ENCODE data around the gene RTBDN.

DNA sequence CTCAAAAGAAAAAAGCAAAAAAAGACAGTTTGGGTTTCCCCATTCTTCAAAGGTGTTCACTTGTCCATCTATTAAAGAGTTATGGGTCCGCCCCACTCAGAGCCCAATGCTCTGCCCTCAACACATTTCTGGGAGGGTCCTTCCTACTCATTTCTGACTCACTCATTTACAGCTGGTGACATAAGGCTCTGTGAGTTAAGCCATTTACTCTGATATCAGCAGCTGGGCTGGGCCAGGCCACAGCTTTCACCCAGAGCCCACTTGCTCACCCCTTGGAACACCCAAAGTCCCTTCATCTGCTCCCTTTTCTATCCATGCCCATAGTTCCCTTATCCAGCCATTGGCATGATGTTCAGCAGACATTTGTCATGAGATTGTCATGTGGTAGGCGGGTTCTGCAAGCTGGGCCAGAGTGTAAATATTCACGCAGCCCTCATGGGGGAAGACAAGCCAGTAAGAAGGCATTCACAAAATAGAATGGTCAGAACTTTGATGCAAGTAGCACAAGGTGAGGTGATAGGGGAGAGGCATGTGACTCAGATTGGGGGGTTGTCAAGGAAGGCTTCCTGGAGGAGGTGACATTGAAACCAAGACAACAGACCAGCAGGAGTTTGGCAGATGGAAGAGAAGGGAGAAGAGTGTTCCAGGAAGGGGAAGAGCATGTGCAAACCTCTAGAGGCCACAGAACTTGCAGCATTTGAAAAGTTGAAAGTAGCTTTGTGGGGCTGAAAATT lies 9.8 kb upstream of the RTBDN start:
- no peak for TF ChIP-seq YY1 (IDR thresholded peaks at IDR 0.05; ENCODE audit: low read depth, low read length)
- TF ChIP-seq BHLHE40 (IDR thresholded peaks at IDR 0.05; ENCODE audit: borderline replicate concordance in 1 of 2, low read depth in 2 of 2, low read length in 1 of 2): no peak
- TF ChIP-seq, protein P1, sequence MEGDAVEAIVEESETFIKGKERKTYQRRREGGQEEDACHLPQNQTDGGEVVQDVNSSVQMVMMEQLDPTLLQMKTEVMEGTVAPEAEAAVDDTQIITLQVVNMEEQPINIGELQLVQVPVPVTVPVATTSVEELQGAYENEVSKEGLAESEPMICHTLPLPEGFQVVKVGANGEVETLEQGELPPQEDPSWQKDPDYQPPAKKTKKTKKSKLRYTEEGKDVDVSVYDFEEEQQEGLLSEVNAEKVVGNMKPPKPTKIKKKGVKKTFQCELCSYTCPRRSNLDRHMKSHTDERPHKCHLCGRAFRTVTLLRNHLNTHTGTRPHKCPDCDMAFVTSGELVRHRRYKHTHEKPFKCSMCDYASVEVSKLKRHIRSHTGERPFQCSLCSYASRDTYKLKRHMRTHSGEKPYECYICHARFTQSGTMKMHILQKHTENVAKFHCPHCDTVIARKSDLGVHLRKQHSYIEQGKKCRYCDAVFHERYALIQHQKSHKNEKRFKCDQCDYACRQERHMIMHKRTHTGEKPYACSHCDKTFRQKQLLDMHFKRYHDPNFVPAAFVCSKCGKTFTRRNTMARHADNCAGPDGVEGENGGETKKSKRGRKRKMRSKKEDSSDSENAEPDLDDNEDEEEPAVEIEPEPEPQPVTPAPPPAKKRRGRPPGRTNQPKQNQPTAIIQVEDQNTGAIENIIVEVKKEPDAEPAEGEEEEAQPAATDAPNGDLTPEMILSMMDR (IDR thresholded peaks at IDR 0.05 in 2 of 3, conservative IDR thresholded peaks at IDR 0.05 in 1 of 3; ENCODE audit: control insufficient read depth in 2 of 3, extremely low read depth in 1 of 3, insufficient read depth in 1 of 3, low read depth in 3 of 3, low read length in 3 of 3): no peak
- TF ChIP-seq CHD4 (IDR thresholded peaks at IDR 0.05): no peak
- no peak for TF ChIP-seq HDAC2 (IDR thresholded peaks at IDR 0.05)
- TF ChIP-seq, protein P2, sequence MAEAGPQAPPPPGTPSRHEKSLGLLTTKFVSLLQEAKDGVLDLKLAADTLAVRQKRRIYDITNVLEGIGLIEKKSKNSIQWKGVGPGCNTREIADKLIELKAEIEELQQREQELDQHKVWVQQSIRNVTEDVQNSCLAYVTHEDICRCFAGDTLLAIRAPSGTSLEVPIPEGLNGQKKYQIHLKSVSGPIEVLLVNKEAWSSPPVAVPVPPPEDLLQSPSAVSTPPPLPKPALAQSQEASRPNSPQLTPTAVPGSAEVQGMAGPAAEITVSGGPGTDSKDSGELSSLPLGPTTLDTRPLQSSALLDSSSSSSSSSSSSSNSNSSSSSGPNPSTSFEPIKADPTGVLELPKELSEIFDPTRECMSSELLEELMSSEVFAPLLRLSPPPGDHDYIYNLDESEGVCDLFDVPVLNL (IDR thresholded peaks at IDR 0.05; ENCODE audit: low read depth, low read length): no peak
- TF ChIP-seq JUNB (IDR thresholded peaks at IDR 0.05): no peak
- no peak for TF ChIP-seq CEBPB (IDR thresholded peaks at IDR 0.05; ENCODE audit: borderline replicate concordance in 1 of 2, low read depth in 2 of 2, low read length in 2 of 2)
